BJ (cell line): ENCODE data around the gene ALG8. TPM values are rescaled to one million over a fixed set of nuclear protein-coding genes. Genes with fewer than 3 reads are reported as not detected.
"Not testable (repeated sequence)": the region's sequence is repeated elsewhere in the genome, so short reads cannot be mapped to it uniquely, and the experiment has no call there.

Source experiments
- CTCF ChIA-PET: fragments of 350-600 bp; formaldehyde crosslinking; extraction: SDS; loops from one replicate; lab custom pipeline; 2021; ENCODE audit warnings: antibody characterized with exemption, inconsistent platforms; lab: Yijun Ruan, JAX
- POLR2A ChIA-PET: fragments of 300-600 bp; sonication (Branson Sonifier 250); formaldehyde crosslinking; extraction: SDS; loops from one replicate; lab custom pipeline; 2021; ENCODE audit warnings: antibody characterized with exemption; lab: Charles Lee
- DNase-seq: peaks from one replicate; pipeline ENCODE4 v3.0.0-alpha.2; 2011; ENCODE audit warnings: low read depth
- H3K27me3 ChIP-seq: 2 replicates; pipeline ENCODE4 v1.6.0; 2011; ENCODE audit warnings: low read length; ENCODE audit not compliant: control insufficient read depth, insufficient read depth
- H3K36me3 ChIP-seq: 2 replicates; pipeline ENCODE4 v1.5.1; 2011; ENCODE audit warnings: low read length; ENCODE audit not compliant: control insufficient read depth, insufficient read depth
- H3K4me3 ChIP-seq: 2 replicates; pipeline ENCODE4 v1.5.1; 2011; ENCODE audit warnings: low read depth, mild to moderate bottlenecking, control low read depth, low read length
- CTCF ChIP-seq: IDR thresholded peaks from 2 replicates; pipeline ENCODE4 v1.5.1; 2011; ENCODE audit warnings: low read depth, mild to moderate bottlenecking, control low read depth, inconsistent platforms, low read length, moderate library complexity; ENCODE audit not compliant: insufficient read depth
- polyA plus RNA-seq: library from polyadenylated mRNA; depleted of rRNA; stranded (reverse); fragments of >200 nt; gene quantifications from 2 replicates; pipeline ENCODE4 v1.2.3, GENCODE V29; 2011

Gene ALG8
- polyA plus RNA-seq, 1 experiment = 33.9 TPM

DNA sequence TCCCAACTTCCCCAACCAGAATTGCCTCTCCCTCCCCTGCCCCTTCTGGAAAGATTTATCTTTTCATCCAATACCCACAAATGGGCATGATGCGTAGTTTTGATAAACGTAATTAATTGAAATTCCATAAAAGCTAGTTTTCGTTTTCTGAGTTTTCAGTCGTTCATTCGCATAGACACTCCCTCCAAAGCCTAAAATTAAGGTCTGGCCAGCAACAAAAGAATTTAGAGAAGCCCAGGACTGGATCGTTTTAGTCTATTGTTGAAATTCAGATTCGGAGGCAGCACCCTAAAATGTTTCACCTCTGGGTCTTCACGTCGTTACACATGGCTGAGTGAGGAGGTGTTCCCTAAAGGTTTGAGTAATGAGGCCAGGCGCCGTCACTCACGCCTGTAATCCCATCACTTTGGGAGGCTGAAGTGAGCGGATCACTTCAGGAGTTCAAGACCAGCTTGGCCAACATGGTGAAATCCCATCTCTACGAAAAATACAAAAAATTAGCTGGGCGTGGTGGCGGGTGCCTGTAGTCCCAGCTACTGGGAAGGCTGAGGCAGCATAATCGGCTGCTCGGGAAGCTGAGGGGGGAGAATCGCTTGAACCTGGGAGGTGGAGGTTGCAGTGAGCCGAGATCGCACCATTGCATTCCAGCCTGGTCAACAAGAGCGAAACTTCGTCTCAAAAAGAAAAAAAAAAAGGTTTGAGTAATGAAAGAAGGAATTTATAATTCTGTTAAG is 59.2 kb downstream of the ALG8 start:
- H3K36me3 ChIP-seq = no peaks in the 10 kb centered on the region
- POLR2A ChIA-PET = interaction anchor here (0.7 kb wide), 1 partner anchor 70 kb away, joined by 3 read pairs; no protein-coding TSS in a partner anchor

DNA sequence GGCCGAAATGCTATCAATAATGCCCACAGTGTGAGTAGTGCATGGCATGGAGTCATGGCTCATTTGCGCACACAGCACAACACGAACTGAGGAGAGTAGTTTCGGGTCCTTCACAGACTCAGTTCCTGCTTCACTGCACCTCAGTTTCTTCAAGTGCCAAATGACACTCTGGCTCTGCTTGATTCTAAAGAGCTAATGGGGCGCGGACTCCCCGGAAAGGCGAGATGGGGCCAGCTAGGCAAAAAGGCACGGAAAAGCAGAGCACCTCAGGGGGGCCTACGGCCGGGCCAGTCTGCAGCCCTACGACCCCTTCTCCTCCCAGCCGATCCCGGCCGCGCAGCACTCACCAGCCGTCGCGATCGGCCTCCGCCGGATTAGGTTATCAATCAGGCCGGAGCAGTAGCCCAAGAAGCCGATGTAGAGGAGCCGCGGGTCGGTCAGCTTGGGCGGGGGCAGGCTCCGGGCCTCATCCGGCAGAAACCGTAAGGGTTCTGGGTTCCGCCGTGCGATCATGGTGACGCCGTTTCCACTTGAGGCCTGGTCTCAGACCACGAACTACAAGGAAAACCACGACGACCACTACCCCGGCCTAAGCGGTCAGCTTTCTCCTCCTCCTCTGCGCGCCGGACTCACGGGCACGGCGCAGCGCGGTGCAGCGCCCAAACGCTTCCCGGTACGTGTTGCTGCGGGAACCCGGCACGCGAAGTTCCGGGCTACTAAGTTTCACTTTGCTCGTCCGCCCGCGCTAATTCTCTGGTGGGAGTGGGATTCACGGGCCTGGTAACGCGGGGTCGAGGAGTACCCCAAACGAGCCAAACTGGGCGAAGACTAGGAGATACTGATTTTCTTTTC is 60.0 kb downstream of the ALG8 start, which contains the start of gene NDUFC2:
Gene NDUFC2, minus strand, starts transcription at position 631 of the 852 bp plus-strand sequence. Its CDS starts 118 bp downstream, at position 513.
- TF ChIP-seq CTCF = no peak
- no peak for DNase-seq
- CTCF ChIA-PET = interaction anchor here (0.7 to 1.7 kb wide), 4 partner anchors 13 to 84 kb away, joined by 3 to 7 read pairs (median 3); no protein-coding TSS in a partner anchor
- Histone ChIP-seq H3K4me3 (peak within 1 kb of the TSS; percentile 76), H3K27me3 (no peaks in the 10 kb centered on the region), H3K36me3 (no peaks in the 10 kb centered on the region)
- POLR2A ChIA-PET = interaction anchor here (0.6 kb wide), 2 partner anchors 10 to 543 kb away, joined by 3 read pairs; no protein-coding TSS in a partner anchor

More for the DNA sequence above, 59.2 kb downstream of the ALG8 start:
- TF ChIP-seq CTCF = no peak
- Histone ChIP-seq H3K27me3 (no peaks in the 10 kb centered on the region), H3K4me3 (peak overlapping the region; percentile 76)
- CTCF ChIA-PET = interaction anchor here (0.7 to 1.7 kb wide), 4 partner anchors 13 to 85 kb away, joined by 3 to 7 read pairs (median 4); no protein-coding TSS in a partner anchor
- no peak for DNase-seq

DNA sequence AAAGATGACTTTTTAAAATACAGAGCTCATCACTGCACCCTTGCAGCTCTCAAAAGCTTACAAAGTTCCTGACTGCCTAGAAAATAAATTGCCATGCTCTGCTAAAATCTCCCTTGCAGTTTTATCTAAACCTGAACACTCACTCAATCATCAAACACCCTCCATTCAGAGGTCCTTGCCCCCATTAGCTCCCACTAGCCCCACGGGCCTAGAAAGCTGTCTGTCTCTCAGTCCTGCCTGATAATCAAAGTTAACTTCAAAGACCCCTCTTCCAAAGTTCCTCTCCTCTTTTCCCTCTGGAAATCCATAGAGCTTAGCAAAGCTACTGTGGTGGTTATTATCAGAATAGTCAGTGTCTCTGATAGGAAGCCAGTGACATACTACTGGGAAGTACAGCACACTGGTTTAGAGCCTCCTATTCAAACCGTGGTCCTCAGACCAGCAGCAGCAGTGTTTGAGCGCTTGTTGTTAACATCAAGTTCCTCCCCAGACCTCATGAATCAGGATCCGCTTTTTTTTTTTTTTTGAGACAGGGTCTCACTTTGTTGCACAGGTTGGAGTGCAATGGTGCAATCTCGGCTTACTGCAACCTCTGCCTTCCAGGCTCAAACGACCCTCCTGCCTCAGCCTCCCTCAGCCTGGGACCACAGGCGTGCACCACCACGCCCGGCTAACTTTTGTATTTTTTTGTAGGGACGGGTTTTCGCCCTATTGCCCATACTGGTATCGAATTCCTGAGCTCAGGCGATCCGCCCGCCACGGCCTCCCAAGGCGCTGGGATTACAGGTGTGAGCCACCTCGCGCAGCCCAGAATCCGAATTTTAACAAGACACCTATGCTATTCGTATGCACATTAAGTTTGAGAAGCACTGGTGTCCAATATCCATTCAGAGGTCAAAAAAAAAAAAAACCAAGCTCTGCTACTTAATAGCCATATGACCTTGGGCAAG is 60.9 kb downstream of the ALG8 start:
- no peak for DNase-seq
- no peaks in the 10 kb centered on the region for H3K36me3 ChIP-seq
- ChIA-PET POLR2A (interaction anchor here (0.6 kb wide), 3 partner anchors 9 to 542 kb away, joined by 3 to 10 read pairs (median 3); no protein-coding TSS in a partner anchor), CTCF (interaction anchor here (0.6 to 1.0 kb wide), 2 partner anchors 15 to 338 kb away, joined by 3 read pairs; partner anchors contain the start of gene THRSP)
- H3K4me3 ChIP-seq = peak overlapping the region; percentile 76
- no peaks in the 10 kb centered on the region for H3K27me3 ChIP-seq
- no peak for TF ChIP-seq CTCF

DNA sequence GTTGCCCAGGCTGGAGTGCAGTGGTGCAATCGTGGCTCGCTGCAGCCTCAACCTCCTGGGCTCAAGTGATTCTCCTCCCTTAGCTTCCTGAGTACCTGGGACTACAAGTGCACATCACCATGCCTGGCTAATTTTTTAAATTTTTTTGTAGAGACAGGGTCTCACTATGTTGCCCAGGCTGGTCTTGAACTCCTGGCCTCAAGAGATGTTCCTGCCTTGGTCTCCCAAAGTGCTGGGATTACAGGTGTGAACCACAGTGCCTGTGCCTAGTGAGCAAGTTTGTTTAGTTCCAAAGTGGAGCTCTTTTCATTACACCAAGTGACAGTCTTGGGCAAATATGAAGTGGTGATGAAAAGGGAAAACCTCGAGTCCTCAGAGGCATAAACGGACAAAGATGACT is 61.8 kb downstream of the ALG8 start:
- H3K27me3 ChIP-seq, H3K36me3 ChIP-seq, H3K4me3 ChIP-seq, DNase-seq, POLR2A ChIA-PET: not testable (repeated sequence)
- CTCF ChIA-PET = interaction anchor here (0.7 to 1.0 kb wide), 2 partner anchors 14 to 43 kb away, joined by 3 read pairs; partner anchors contain the start of gene THRSP
